SK-N-SH (cell line): ENCODE results near the gene DYNLL1. TPM values are rescaled to one million over a fixed set of nuclear protein-coding genes. Genes with fewer than 3 reads are reported as not detected.

Source experiments
- EP300 ChIP-seq, 2 experiments: IDR thresholded peaks; 2 replicates each; pipeline versions ENCODE4 v1.4.0 to v1.6.1; 2012; ENCODE audit warnings: borderline replicate concordance in 1 of 2, low read depth in 1 of 2, low read length in 1 of 2
- FOXM1 ChIP-seq: IDR thresholded peaks from 2 replicates; pipeline ENCODE4 v1.4.0; 2012; ENCODE audit warnings: low read depth, mild to moderate bottlenecking
- GATA2 ChIP-seq: sonication (generic); formaldehyde crosslinking; IDR thresholded peaks from 2 replicates; pipeline ENCODE4 v1.5.0; 2020; ENCODE audit warnings: mild to moderate bottlenecking, missing genetic modification reagents
- JUND ChIP-seq: IDR thresholded peaks from 2 replicates; pipeline ENCODE4 v1.4.0; 2012
- MAX ChIP-seq: IDR thresholded peaks from 2 replicates; pipeline ENCODE4 v1.4.0; 2012; ENCODE audit warnings: low read depth
- MEF2A ChIP-seq: IDR thresholded peaks from 2 replicates; pipeline ENCODE4 v1.4.0; 2012; ENCODE audit warnings: low read depth, borderline replicate concordance
- NFIC ChIP-seq: IDR thresholded peaks from 2 replicates; pipeline ENCODE4 v1.4.0; 2012; ENCODE audit warnings: borderline replicate concordance
- NRF1 ChIP-seq: IDR thresholded peaks from 2 replicates; pipeline ENCODE4 v1.6.1; 2012; ENCODE audit warnings: low read depth, mild to moderate bottlenecking, low read length
- PBX3 ChIP-seq: IDR thresholded peaks from 2 replicates; pipeline ENCODE4; 2012
- POLR2AphosphoS5 ChIP-seq: IDR thresholded peaks from 2 replicates; pipeline ENCODE4 v1.6.1; 2012; ENCODE audit warnings: low read depth, low read length
- RAD21 ChIP-seq: IDR thresholded peaks from 2 replicates; pipeline ENCODE4 v1.6.1; 2012; ENCODE audit warnings: mild to moderate bottlenecking, low read length
- RCOR1 ChIP-seq: fragments of 150-350 bp; IDR thresholded peaks from 2 replicates; pipeline ENCODE4 v1.6.1; 2017; ENCODE audit warnings: antibody characterized with exemption, low read length
- REST ChIP-seq: IDR thresholded peaks from 2 replicates; pipeline ENCODE4 v1.6.1; 2012; ENCODE audit warnings: mild to moderate bottlenecking, low read depth, low read length, moderate library complexity
- RFX5 ChIP-seq: IDR thresholded peaks from 2 replicates; pipeline ENCODE4 v1.6.1; 2012; ENCODE audit warnings: mild to moderate bottlenecking, improper control_type of control experiment, low read length
- RXRA ChIP-seq: IDR thresholded peaks from 2 replicates; pipeline ENCODE4 v1.4.0; 2012; ENCODE audit warnings: low read depth, mild to moderate bottlenecking, borderline replicate concordance
- SIN3A ChIP-seq: IDR thresholded peaks from 2 replicates; pipeline ENCODE4 v1.6.1; 2012; ENCODE audit warnings: low read depth, mild to moderate bottlenecking, low read length, moderate library complexity, borderline replicate concordance
- SMC3 ChIP-seq: IDR thresholded peaks from 2 replicates; pipeline ENCODE4 v1.6.1; 2012; ENCODE audit warnings: low read depth, low read length, improper control_type of control experiment
- TAF1 ChIP-seq: IDR thresholded peaks from 2 replicates; pipeline ENCODE4 v1.6.1; 2012; ENCODE audit warnings: low read depth, mild to moderate bottlenecking, low read length, moderate library complexity, borderline replicate concordance
- TEAD4 ChIP-seq: IDR thresholded peaks from 2 replicates; pipeline ENCODE4 v1.4.0; 2012; ENCODE audit warnings: mild to moderate bottlenecking, borderline replicate concordance; ENCODE audit not compliant: insufficient read depth
- USF1 ChIP-seq: IDR thresholded peaks from 2 replicates; pipeline ENCODE4 v1.4.0; 2012; ENCODE audit warnings: low read depth, borderline replicate concordance
- USF2 ChIP-seq: fragments of 150-350 bp; IDR thresholded peaks from 2 replicates; pipeline ENCODE4 v1.6.1; 2017; ENCODE audit warnings: antibody characterized with exemption, low read length, low read depth, borderline replicate concordance
- YY1 ChIP-seq: IDR thresholded peaks from 2 replicates; pipeline ENCODE4 v1.4.0; 2012; ENCODE audit warnings: low read depth, mild to moderate bottlenecking
- polyA plus RNA-seq, 3 experiments: library from polyadenylated mRNA; depleted of rRNA; stranded (reverse); fragments of >200 nt; gene quantifications; 2 replicates each; pipeline ENCODE4 v1.2.3, GENCODE V29; 2012

Gene DYNLL1
- polyA plus RNA-seq, 1 of the 3 experiments (the other 2 are of a cell fraction), result 607 TPM

- no peak for TF ChIP-seq GATA2 (CRISPR knock-in tag)
- TF ChIP-seq RXRA, result no peak
- TF ChIP-seq SMC3, result peak; percentile 29; the same call in 1 of the 2 replicates
- TF ChIP-seq USF2, result no peak
- TF ChIP-seq TAF1, result peak; percentile 78
- peak; percentile 76 for TF ChIP-seq POLR2AphosphoS5
- no peak for TF ChIP-seq USF1
- TF ChIP-seq NRF1, result peak; percentile 80
- peak; percentile 92; the same call in 1 of the 2 replicates for TF ChIP-seq SIN3A
- TF ChIP-seq JUND, result no peak
- no peak for TF ChIP-seq EP300 (IDR thresholded peaks at IDR 0.05; ENCODE audit: borderline replicate concordance in 1 of 2, low read depth in 1 of 2, low read length in 1 of 2)
- TF ChIP-seq PBX3, result peak; percentile 34
- no peak for TF ChIP-seq RFX5
- peak; percentile 90 for TF ChIP-seq MAX
- no peak for TF ChIP-seq REST
- no peak for TF ChIP-seq TEAD4
- TF ChIP-seq RAD21, result no peak
- no peak for TF ChIP-seq MEF2A
- no peak for TF ChIP-seq FOXM1
- TF ChIP-seq YY1, result no peak
- TF ChIP-seq RCOR1, result no peak
- no peak for TF ChIP-seq NFIC
- TF ChIP-seq, all 33 proteins: peak for 11
Observed at GRCh38 chr12:120469450-120470149, 26.3 kb upstream of the DYNLL1 start, which contains the start of gene SRSF9 (continued).
